Progenitor cell of endocrine pancreas (in vitro differentiated cells): ENCODE results near the gene BPIFB2. TPM values are rescaled to one million over a fixed set of nuclear protein-coding genes. Genes with fewer than 3 reads are reported as not detected.

Source experiments
- DNase-seq: peaks from one replicate; pipeline ENCODE4 v3.0.0; 2021; ENCODE audit warnings: low spot score; ENCODE audit not compliant: unreplicated experiment
- H3K27ac Mint-ChIP-seq: 2 replicates; pipeline ENCODE4 v1.8.0; 2021; ENCODE audit warnings: mild to moderate bottlenecking, moderate library complexity, mixed read lengths
- H3K27me3 Mint-ChIP-seq: 2 replicates; pipeline ENCODE4 v1.8.0; 2021; ENCODE audit warnings: mixed read lengths
- H3K36me3 Mint-ChIP-seq: 2 replicates; pipeline ENCODE4 v1.8.0; 2022; ENCODE audit warnings: mixed read lengths; ENCODE audit not compliant: insufficient read depth
- H3K4me1 Mint-ChIP-seq: 2 replicates; pipeline ENCODE4 v1.8.0; 2021; ENCODE audit warnings: low read depth, mixed read lengths
- H3K4me3 Mint-ChIP-seq: 2 replicates; pipeline ENCODE4 v1.8.0; 2021; ENCODE audit warnings: low read depth, mild to moderate bottlenecking, moderate library complexity, mixed read lengths
- H3K9me3 Mint-ChIP-seq: 2 replicates; pipeline ENCODE4 v1.8.0; 2021; ENCODE audit warnings: low read depth, mixed read lengths
- CTCF ChIP-seq: fragments of 200-600 bp; sonication (generic); IDR thresholded peaks from one replicate; pipeline ENCODE4 v1.5.0; 2021; ENCODE audit warnings: antibody characterized with exemption, mild to moderate bottlenecking; ENCODE audit not compliant: unreplicated experiment
- total RNA-seq: library from RNA; stranded (reverse); gene quantifications from 2 replicates; pipeline ENCODE4 v1.2.1, GENCODE V29; 2021

Gene BPIFB2
- total RNA-seq, 1 donor from 2014 or later, result not detected

- Mint-ChIP-seq H3K27me3 (peaks cover 9% of the 10 kb centered on the region), H3K9me3 (no peaks in the 10 kb centered on the region), H3K4me1 (no peaks in the 10 kb centered on the region)
These were observed 60.3 kb downstream of the BPIFB2 start for GRCh38 chr20:33067806-33068205.

GRCh38 chr20:33068251-33068939, 60.9 kb downstream of the BPIFB2 start:
- no peaks in the 10 kb centered on the region for H3K4me1 Mint-ChIP-seq
- peaks cover 9% of the 10 kb centered on the region for H3K27me3 Mint-ChIP-seq
- H3K27ac Mint-ChIP-seq, result no peak overlapping the region
- DNase-seq, result no peak
- no peaks in the 10 kb centered on the region for H3K9me3 Mint-ChIP-seq
- H3K4me3 Mint-ChIP-seq, result no peak overlapping the region
- H3K36me3 Mint-ChIP-seq, result no peaks in the 10 kb centered on the region
- no peak for TF ChIP-seq CTCF

More at GRCh38 chr20:33067806-33068205, 60.3 kb downstream of the BPIFB2 start:
- H3K4me3 Mint-ChIP-seq, result no peak overlapping the region
- H3K36me3 Mint-ChIP-seq, result no peaks in the 10 kb centered on the region
- no peak for TF ChIP-seq CTCF
- no peak overlapping the region for H3K27ac Mint-ChIP-seq
- DNase-seq, result no peak

DNA sequence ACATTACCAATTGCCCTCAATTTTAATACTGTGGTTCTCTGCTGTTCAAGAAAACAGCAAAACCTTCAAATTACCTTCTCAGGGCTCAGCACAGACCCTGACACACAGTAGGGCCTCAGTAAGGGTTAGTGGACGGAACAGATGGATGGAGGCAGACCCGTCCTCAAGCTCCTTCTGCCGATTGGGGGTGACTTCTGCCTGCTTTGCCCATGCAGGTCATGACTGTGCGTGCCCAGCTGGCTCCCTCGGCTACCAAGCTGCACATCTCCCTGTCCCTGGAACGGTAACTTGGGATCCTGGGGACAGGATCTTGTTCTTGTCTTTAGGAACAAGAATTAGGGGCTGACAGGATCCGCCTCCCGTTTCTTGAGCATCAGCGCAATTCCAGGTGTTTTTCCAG, 62.2 kb downstream of the BPIFB2 start:
- Mint-ChIP-seq H3K27ac (no peak overlapping the region), H3K9me3 (no peaks in the 10 kb centered on the region), H3K4me1 (no peaks in the 10 kb centered on the region), H3K4me3 (no peak overlapping the region), H3K36me3 (no peaks in the 10 kb centered on the region), H3K27me3 (peaks cover 16% of the 10 kb centered on the region)
- DNase-seq, result no peak
- TF ChIP-seq CTCF, result no peak

GRCh38 chr20:33070111-33071053, 62.9 kb downstream of the BPIFB2 start:
- Mint-ChIP-seq H3K9me3 (no peaks in the 10 kb centered on the region), H3K4me3 (no peak overlapping the region), H3K27me3 (peaks cover 20% of the 10 kb centered on the region), H3K27ac (no peak overlapping the region), H3K36me3 (no peaks in the 10 kb centered on the region), H3K4me1 (no peaks in the 10 kb centered on the region)
- DNase-seq, result no peak
- no peak for TF ChIP-seq CTCF

DNA sequence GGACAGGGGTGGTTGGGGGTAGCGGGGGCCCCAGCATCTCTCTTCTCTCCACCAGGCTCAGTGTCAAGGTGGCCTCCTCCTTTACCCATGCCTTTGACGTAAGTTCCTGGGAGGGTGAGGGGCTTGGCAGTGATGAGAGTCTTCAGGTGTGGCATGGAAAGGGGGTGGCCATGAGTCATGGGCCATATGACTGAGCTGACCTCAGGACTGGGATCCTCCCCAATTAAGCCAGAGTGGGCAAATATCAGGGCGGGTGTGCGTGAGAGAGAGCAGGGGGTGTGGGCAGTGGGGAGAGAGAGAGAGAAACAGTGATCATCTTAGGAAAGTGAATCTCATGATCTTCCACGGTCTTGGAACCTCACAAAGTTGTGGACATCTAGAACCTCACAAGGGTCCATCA, 63.7 kb downstream of the BPIFB2 start:
- no peaks in the 10 kb centered on the region for H3K4me1 Mint-ChIP-seq
- no peak overlapping the region for H3K4me3 Mint-ChIP-seq
- no peaks in the 10 kb centered on the region for H3K36me3 Mint-ChIP-seq
- H3K9me3 Mint-ChIP-seq, result no peaks in the 10 kb centered on the region
- no peak for DNase-seq
- peak overlapping the region; percentile 4 for H3K27ac Mint-ChIP-seq
- no peak for TF ChIP-seq CTCF
- peaks cover 23% of the 10 kb centered on the region for H3K27me3 Mint-ChIP-seq
